Measurements from ENCODE around the gene AMMECR1L. TPM values are rescaled to one million over a fixed set of nuclear protein-coding genes. Genes with fewer than 3 reads are reported as not detected.
"Not testable (repeated sequence)": the region's sequence is repeated elsewhere in the genome, so short reads cannot be mapped to it uniquely, and the experiment has no call there.

Gene AMMECR1L
- total RNA-seq, result 10 to 100 TPM in 1 of 2 donors, 1 to 10 TPM in 1; 9.9 to 29.6 TPM

DNA sequence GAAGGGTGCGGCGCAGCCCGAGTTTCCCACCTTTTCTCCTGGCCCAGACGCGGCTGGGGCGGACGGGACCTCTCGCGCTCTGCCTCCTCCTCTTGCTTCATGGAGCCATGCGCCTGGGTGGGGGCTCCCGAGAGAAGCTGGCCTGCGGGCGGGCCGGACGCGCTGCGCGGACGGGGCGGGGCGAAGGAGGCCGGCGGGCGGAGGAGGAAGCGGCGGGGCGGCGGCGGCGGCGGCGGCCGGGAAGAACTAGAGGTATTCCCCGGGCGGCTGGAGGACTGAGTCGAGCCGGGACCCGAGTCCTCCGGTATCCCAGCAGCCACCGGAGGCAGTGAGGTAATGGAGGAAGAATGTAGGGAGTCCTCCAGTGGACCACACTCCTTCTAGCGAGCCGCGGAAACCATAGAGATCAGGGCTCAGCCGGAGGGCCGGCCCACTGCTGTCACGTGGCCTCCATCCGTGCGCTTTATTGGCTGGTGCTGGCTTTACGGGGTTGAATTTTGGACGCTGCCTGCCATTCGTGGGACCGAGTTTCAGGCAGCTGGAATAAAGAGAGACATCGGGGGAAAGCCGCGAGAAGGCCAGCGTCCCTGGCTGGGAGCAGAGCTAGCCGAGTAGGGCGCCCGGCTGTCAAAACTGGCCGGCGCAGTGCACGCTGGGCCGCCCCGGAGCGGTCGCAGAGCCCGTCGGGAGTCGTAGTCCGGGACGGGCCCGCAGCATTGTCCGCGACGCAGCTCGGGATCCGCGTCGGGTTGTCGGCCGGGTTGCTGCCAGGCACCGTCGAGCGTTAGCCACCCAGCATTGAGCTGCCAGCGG, at the start of gene AMMECR1L:
AMMECR1L (minus strand) TSS at position 177 of the 813 bp plus-strand sequence. CDS start 11,722 bp downstream, outside the sequence.
- TF ChIP-seq POLR2A (IDR thresholded peaks at IDR 0.05) (peak; percentile 40), POLR2AphosphoS5 (IDR thresholded peaks at IDR 0.05) (peak; percentile 32)
- Histone ChIP-seq H3K4me3 (peak within 1 kb of the TSS; percentile 42 to 58), H3K27ac (peak within 1 kb of the TSS; percentile 82 to 90)
- H3K9me3 ChIP-seq; H3K4me1 ChIP-seq (replicated peaks); intact Hi-C loops (cut with DNase I); H3K27me3 ChIP-seq (replicated peaks; ENCODE audit: insufficient read depth); H3K36me3 ChIP-seq: not testable (repeated sequence)
- DNase-seq (ENCODE audit: low spot score), result peak; percentile 81
- 0% methylated on average over 2 of the region's 85 CpGs for WGBS

DNA sequence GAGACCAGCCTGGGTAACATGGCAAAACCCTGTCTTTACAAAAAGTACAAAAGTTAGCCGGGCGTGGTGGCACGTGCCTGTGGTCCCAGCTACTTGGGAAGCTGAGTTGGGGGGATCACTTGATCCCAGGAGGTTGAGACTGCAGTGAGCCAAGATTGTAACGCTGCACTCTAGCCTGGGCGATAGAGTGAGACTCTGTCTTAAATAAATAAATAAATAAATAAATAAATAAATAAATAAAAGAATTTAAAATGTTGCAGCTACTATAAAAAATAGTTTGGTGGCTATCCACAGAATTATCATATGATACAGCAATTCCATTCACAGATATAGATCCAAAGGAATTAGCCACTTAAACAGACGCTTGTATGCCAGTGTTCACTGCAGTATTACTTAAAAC, 49.6 kb upstream of the AMMECR1L start:
- no peak for TF ChIP-seq CTCF (IDR thresholded peaks at IDR 0.05)
- TF ChIP-seq POLR2AphosphoS5 (IDR thresholded peaks at IDR 0.05), result no peak
- no peak for TF ChIP-seq POLR2A (IDR thresholded peaks at IDR 0.05)

DNA sequence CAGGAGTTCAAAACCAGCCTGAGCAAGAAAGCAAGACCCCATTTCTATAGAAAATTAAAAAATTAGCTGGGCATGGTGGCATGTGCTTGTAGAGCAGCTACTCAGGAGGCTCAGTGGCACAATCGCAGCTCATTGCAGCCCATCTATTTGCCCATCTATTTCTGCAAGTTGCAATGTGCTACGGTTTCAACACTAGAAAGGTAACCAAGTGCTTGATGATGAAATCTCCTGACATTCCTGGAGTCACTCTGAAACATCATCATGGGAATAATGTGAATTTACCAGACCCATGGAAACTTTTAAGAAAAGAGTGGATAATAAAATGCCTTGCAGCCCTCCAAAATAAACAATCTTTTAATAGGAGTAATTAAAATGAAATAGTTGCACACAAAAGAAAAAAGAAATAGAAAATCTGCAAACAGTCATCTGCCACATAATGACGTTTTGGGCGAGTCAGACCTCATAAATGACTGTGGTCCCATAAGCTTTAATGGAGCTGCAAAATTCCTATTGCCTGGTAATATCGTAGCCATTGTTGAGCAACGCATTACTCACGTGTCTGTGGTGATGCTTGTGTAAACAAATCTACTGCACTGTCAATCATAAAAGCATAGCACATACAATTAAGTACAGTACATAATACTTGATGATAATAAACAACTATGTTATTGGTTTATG, 46.6 kb upstream of the AMMECR1L start:
- intact Hi-C loops (cut with DNase I), result no loop called here
- DNase-seq (ENCODE audit: low spot score), result no peak
- Histone ChIP-seq H3K4me1 (replicated peaks) (no peaks in the 10 kb centered on the region), H3K4me3 (no peak overlapping the region), H3K9me3 (no peaks in the 10 kb centered on the region), H3K27me3 (replicated peaks; ENCODE audit: insufficient read depth) (no peaks in the 10 kb centered on the region), H3K36me3 (no peaks in the 10 kb centered on the region), H3K27ac (no peak overlapping the region)
- TF ChIP-seq POLR2A (IDR thresholded peaks at IDR 0.05), result no peak
- no peak for TF ChIP-seq POLR2AphosphoS5 (IDR thresholded peaks at IDR 0.05)
- no peak for TF ChIP-seq CTCF (IDR thresholded peaks at IDR 0.05)
- WGBS, result 27% methylated on average over 7 of the region's 7 CpGs

More for the DNA sequence above, 49.6 kb upstream of the AMMECR1L start:
- H3K9me3 ChIP-seq, result no peaks in the 10 kb centered on the region
- no peak overlapping the region for H3K27ac ChIP-seq
- no peaks in the 10 kb centered on the region for H3K36me3 ChIP-seq
- WGBS, result 94% methylated on average over 6 of the region's 6 CpGs
- no peaks in the 10 kb centered on the region for H3K27me3 ChIP-seq (replicated peaks; ENCODE audit: insufficient read depth)
- no peak for DNase-seq (ENCODE audit: low spot score)
- no peaks in the 10 kb centered on the region for H3K4me1 ChIP-seq (replicated peaks)
- H3K4me3 ChIP-seq, result no peak overlapping the region
- intact Hi-C loops (cut with DNase I), result no loop called here

DNA sequence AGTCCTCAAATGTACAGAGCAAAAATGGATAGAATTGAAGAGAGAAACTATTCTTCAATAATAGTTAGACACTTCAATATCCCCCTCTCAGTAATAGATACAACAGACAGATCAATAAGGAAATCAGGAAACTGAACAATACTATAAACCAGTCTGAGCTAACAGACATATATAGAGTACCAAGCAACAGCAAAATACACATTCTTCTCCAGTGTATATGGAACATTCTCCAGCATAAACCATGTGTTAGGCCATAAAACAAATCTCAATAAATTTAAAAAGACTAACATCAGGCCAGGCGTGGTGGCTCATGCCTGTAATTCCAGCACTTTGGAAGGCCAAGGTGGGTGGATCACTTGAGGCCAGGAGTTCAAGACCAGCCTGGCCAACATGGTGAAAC, 43.7 kb upstream of the AMMECR1L start:
- 83% methylated on average over 1 of the region's 1 CpG for WGBS
- Histone ChIP-seq H3K36me3 (no peaks in the 10 kb centered on the region), H3K9me3 (no peaks in the 10 kb centered on the region), H3K4me1 (replicated peaks) (no peaks in the 10 kb centered on the region), H3K27me3 (replicated peaks; ENCODE audit: insufficient read depth) (no peaks in the 10 kb centered on the region), H3K4me3 (no peak overlapping the region), H3K27ac (no peak overlapping the region)
- TF ChIP-seq POLR2A (IDR thresholded peaks at IDR 0.05) (no peak), POLR2AphosphoS5 (IDR thresholded peaks at IDR 0.05) (no peak), CTCF (IDR thresholded peaks at IDR 0.05) (no peak)
- intact Hi-C loops (cut with DNase I), result no loop called here
- DNase-seq (ENCODE audit: low spot score), result no peak

GRCh38 chr2:127927384-127927783, 41.6 kb upstream of the AMMECR1L start:
- no peak for DNase-seq (ENCODE audit: low spot score)
- no peak overlapping the region for H3K27ac ChIP-seq
- intact Hi-C loops (cut with DNase I), result no loop called here
- TF ChIP-seq POLR2AphosphoS5 (IDR thresholded peaks at IDR 0.05) (no peak), POLR2A (IDR thresholded peaks at IDR 0.05) (no peak), CTCF (IDR thresholded peaks at IDR 0.05) (no peak)
- 84% methylated on average over 3 of the region's 3 CpGs for WGBS
- H3K4me3 ChIP-seq, result no peak overlapping the region
- H3K27me3 ChIP-seq (replicated peaks; ENCODE audit: insufficient read depth), result no peaks in the 10 kb centered on the region
- H3K36me3 ChIP-seq, result no peaks in the 10 kb centered on the region
- H3K4me1 ChIP-seq (replicated peaks), result no peaks in the 10 kb centered on the region
- H3K9me3 ChIP-seq, result no peaks in the 10 kb centered on the region

Measured in prostate gland (tissue), 2 donors.